Activated CD8-positive, alpha-beta memory T cell treated with anti-CD3 and anti-CD28 coated beads, Interleukin-2, amount 10 ng/mL, durations not matched to agents 7 days and 5 days (primary cell): ENCODE measurements around the gene GPATCH2L. TPM values are rescaled to one million over a fixed set of nuclear protein-coding genes. Genes with fewer than 3 reads are reported as not detected.
A peak's percentile ranks its signal among the peaks of the same experiment; 100 is the strongest.

ENCODE experiments used
- ATAC-seq: fragments of 150-1000 bp; cut with Tn5 transposase; one replicate; pipeline ENCODE4 v1.10.0; 2021; ENCODE audit warnings: moderate library complexity
- CTCF ChIA-PET: fragments of 350-600 bp; sonication (Branson Sonifier 250); formaldehyde crosslinking; loops from one replicate; lab custom pipeline; 2021; ENCODE audit warnings: antibody characterized with exemption; lab: Charles Lee
- DNase-seq: peaks from one replicate; pipeline ENCODE4 v3.0.0-alpha.2; 2020
- H3K27ac Mint-ChIP-seq: one replicate; pipeline ENCODE4 v1.8.0; 2021; ENCODE audit warnings: mild to moderate bottlenecking, mixed read lengths
- H3K27me3 Mint-ChIP-seq: one replicate; pipeline ENCODE4 v1.8.0; 2021; ENCODE audit warnings: mixed read lengths
- H3K36me3 Mint-ChIP-seq: one replicate; pipeline ENCODE4 v1.8.0; 2021; ENCODE audit warnings: mild to moderate bottlenecking, mixed read lengths
- H3K4me1 Mint-ChIP-seq: one replicate; pipeline ENCODE4 v1.8.0; 2021; ENCODE audit warnings: mixed read lengths
- H3K4me3 Mint-ChIP-seq: one replicate; pipeline ENCODE4 v1.8.0; 2021; ENCODE audit warnings: mild to moderate bottlenecking, moderate library complexity, mixed read lengths
- H3K9me3 Mint-ChIP-seq: one replicate; pipeline ENCODE4 v1.8.0; 2022; ENCODE audit warnings: low read depth, mixed read lengths
- total RNA-seq, 2 experiments: library from RNA; stranded (reverse); gene quantifications; one replicate each; pipeline ENCODE4 v1.2.3, GENCODE V29; 2021

The GPATCH2L gene
- total RNA-seq, 2 experiments from 2014 or later, result 56.4 to 63.8 TPM

DNA sequence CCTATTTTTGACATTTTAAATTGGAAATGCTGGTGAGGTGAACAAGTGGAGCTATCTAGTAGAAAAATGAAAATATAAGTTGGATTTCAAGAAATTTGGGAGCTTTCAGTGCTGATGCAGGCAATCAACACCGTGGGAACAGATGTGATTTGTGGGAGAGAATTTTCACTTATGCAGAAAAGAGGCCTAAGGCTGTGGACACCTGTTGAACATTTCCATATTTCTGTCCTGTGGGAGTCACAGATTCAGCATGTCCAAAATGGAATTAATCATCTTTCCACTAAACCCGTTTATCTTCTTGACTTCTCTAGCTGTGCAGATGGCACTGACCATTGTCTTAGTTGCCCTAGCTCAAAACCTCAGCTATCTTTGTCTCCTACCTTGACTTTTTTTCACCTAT lies 2.5 kb upstream of the GPATCH2L start:
- peaks cover 5% of the 10 kb centered on the region for H3K36me3 Mint-ChIP-seq
- no peak overlapping the region for H3K27ac Mint-ChIP-seq
- no peak overlapping the region for H3K4me3 Mint-ChIP-seq
- no peak for ATAC-seq
- peaks cover 21% of the 10 kb centered on the region for H3K27me3 Mint-ChIP-seq
- H3K4me1 Mint-ChIP-seq, result peaks cover 25% of the 10 kb centered on the region
- H3K9me3 Mint-ChIP-seq, result peaks cover 5% of the 10 kb centered on the region
- CTCF ChIA-PET, result interaction anchor here (0.7 kb wide), 2 partner anchors 13 to 239 kb away, joined by 3 read pairs; no protein-coding TSS in a partner anchor
- no peak for DNase-seq

DNA sequence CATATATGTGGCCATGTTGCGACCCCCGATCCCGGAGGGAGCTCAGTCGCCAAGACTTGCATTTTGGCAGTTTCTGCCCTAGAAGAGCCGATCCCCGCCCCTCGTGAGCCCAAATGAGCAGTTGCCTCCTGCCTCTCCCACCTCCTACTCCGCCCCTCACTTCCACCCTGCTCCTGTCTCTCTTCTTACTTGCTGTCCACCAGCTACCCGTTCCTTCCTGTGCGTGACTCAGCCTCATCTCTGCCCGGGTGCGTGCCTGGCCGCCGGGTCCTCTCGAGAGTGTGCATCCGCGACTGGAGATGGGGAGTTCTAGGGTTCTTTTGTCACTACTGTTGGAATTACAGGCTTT lies 585 bp downstream of the GPATCH2L start:
- ATAC-seq (peak; percentile 92), DNase-seq (peak; percentile 91)
- Mint-ChIP-seq H3K27me3 (peaks cover 8% of the 10 kb centered on the region), H3K36me3 (peaks cover 27% of the 10 kb centered on the region), H3K4me3 (peak overlapping the region; percentile 88), H3K27ac (peak overlapping the region; percentile 97), H3K9me3 (peaks cover 5% of the 10 kb centered on the region), H3K4me1 (peaks cover 51% of the 10 kb centered on the region)
- CTCF ChIA-PET, result interaction anchor here (1.0 kb wide), 1 partner anchor 709 kb away, joined by 3 read pairs; no protein-coding TSS in a partner anchor

DNA sequence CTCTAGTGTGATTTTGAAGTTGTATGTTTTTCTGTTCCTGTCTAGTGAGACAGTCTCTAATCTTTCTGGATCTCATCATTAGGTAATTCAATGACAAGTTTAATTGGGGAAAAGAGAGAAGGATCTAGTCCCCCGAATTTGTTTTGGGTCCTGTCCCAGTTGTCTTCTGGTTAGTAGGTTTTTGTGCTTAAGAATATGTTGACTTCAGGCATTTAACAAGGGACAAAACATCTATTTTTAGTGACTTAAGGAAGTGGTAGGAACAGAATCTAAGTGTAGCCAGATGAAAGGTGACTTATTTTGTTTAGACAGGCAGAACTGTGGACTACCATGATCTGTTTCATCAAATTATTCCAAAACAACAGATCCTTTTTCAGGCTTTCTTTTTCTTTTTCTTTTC lies 2.2 kb downstream of the GPATCH2L start:
- CTCF ChIA-PET, result no interaction called here
- H3K4me3 Mint-ChIP-seq, result peak overlapping the region; percentile 5
- peaks cover 5% of the 10 kb centered on the region for H3K27me3 Mint-ChIP-seq
- ATAC-seq, result no peak
- H3K9me3 Mint-ChIP-seq, result peaks cover 5% of the 10 kb centered on the region
- DNase-seq, result no peak
- peaks cover 40% of the 10 kb centered on the region for H3K36me3 Mint-ChIP-seq
- H3K27ac Mint-ChIP-seq, result peak overlapping the region; percentile 10
- H3K4me1 Mint-ChIP-seq, result peaks cover 55% of the 10 kb centered on the region

DNA sequence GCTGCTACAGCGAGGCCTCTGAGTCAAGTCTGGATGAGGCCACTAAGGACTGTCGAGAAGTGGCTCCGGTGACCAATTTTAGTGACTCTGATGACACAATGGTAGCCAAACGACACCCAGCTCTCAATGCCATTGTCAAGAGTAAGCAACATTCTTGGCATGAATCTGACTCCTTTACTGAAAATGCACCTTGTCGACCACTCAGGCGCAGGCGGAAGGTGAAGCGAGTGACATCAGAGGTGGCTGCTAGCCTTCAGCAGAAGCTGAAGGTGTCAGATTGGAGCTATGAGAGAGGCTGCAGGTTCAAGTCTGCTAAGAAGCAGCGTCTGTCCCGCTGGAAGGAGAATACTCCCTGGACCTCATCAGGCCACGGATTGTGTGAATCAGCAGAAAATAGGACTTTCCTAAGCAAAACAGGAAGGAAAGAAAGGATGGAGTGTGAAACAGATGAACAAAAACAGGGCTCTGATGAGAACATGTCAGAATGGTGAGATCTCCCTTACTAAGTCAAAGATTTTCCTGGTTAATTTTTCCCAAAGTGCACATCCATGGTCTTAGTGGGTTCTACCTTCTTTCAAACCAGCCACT lies 2.9 kb downstream of the GPATCH2L start:
- Mint-ChIP-seq H3K9me3 (peaks cover 5% of the 10 kb centered on the region), H3K36me3 (peaks cover 47% of the 10 kb centered on the region), H3K4me1 (peaks cover 59% of the 10 kb centered on the region), H3K27ac (no peak overlapping the region), H3K4me3 (peak overlapping the region; percentile 24), H3K27me3 (peaks cover 3% of the 10 kb centered on the region)
- CTCF ChIA-PET, result no interaction called here
- ATAC-seq, result no peak
- no peak for DNase-seq

DNA sequence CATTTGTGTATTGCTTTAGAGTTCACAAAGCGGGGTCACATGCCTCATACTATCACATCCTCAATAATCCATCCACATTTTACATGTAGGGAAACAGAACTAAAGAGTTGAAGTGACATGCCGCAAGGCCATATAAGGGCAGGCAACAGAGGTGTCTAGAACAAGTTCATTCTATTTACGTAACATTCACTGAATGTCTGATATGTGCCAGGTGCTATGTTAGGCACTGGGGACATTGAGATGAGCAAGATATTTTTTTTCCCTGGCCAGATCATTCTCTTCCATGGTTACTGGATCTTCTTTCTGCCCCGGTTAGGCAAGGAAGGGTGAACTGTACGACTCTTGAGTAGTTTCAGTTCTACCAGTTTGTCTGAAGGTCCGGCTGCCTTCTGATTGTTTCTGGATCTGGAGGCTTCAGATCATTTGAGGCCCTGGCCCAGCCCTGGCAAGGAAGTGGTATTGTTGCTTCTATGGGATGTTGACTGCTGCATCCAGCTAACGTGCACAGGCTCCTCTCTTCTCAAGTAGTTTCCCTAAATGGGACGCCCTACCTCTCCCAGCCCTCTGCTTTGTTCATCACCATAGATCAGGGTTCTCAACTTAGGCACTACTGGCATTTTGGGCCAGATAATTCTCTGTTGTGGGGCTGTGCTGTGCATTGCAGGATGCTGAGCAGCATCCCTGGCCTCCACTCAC lies 12.1 kb downstream of the GPATCH2L start:
- Mint-ChIP-seq H3K4me1 (peaks cover 9% of the 10 kb centered on the region), H3K27ac (no peak overlapping the region), H3K36me3 (peaks cover 49% of the 10 kb centered on the region), H3K9me3 (no peaks in the 10 kb centered on the region), H3K27me3 (no peaks in the 10 kb centered on the region), H3K4me3 (no peak overlapping the region)
- DNase-seq (no peak), ATAC-seq (no peak)
- CTCF ChIA-PET, result no interaction called here

DNA sequence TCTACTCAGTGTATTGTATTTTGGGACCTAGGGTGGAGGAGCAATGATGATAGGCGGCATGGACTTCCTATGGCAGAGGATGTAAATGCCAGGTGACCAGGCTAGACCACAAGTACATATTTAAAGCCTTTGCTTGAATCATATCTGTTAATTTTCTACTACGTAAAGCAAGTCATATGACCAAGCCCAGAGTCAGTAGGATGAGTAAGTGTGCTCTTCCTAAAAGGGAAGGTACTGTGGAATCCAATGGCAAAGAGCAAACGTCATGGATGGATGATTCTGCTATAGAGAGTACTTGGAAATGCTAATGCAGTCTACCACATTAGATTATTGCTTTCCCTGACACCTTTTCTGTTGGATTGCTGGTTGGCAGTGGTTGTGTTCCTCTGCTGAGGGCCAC lies 16.8 kb downstream of the GPATCH2L start:
- CTCF ChIA-PET, result no interaction called here
- Mint-ChIP-seq H3K4me1 (peaks cover 2% of the 10 kb centered on the region), H3K27me3 (no peaks in the 10 kb centered on the region), H3K4me3 (no peak overlapping the region), H3K9me3 (no peaks in the 10 kb centered on the region), H3K36me3 (peaks cover 60% of the 10 kb centered on the region), H3K27ac (no peak overlapping the region)
- no peak for DNase-seq
- ATAC-seq, result no peak

DNA sequence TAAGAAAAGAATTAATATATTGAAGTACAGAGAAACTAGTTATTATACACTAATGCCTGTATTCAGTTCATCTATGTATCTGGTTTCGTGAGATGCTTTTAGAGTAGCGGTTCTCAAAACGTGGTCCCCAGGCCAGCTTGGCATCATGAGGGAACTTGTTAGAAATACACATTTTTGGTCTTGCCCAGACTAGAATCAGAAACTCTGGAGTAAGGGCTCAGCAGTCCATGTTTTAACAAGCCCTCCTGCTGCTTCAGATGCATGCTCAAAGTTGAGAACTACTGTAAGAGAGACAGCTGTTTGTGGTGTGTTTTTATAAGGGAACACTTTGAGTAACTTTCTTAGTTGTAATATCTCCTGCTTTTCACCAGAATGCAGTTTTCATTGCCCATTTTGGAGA lies 18.1 kb downstream of the GPATCH2L start:
- Mint-ChIP-seq H3K4me3 (no peak overlapping the region), H3K27me3 (no peaks in the 10 kb centered on the region), H3K4me1 (peaks cover 2% of the 10 kb centered on the region), H3K27ac (no peak overlapping the region), H3K36me3 (peaks cover 54% of the 10 kb centered on the region), H3K9me3 (no peaks in the 10 kb centered on the region)
- DNase-seq (no peak), ATAC-seq (no peak)
- CTCF ChIA-PET, result no interaction called here

DNA sequence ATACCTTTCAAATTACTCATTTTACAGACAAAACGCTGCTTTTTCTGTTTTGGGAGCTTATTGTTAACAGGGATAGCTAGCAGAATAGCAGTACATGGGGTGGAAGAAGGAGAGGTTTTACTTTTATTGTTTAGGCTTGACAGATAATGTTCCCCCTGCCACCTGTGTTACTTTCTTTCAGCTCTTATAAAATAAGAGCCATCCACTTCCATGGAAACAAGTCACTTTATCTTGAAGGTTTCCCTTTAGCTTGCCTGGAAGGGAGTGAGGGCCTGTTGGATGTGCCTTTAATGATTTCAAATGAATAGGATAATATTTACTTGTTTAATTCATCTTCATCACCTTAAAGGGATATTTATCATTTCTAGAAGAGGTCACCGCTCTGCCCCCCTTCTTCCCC lies 23.3 kb downstream of the GPATCH2L start:
- Mint-ChIP-seq H3K27me3 (no peaks in the 10 kb centered on the region), H3K36me3 (peaks cover 48% of the 10 kb centered on the region), H3K9me3 (no peaks in the 10 kb centered on the region), H3K27ac (no peak overlapping the region), H3K4me1 (no peaks in the 10 kb centered on the region), H3K4me3 (no peak overlapping the region)
- CTCF ChIA-PET, result interaction anchor here (0.9 kb wide), 1 partner anchor 124 kb away, joined by 3 read pairs; no protein-coding TSS in a partner anchor
- DNase-seq (no peak), ATAC-seq (no peak)

DNA sequence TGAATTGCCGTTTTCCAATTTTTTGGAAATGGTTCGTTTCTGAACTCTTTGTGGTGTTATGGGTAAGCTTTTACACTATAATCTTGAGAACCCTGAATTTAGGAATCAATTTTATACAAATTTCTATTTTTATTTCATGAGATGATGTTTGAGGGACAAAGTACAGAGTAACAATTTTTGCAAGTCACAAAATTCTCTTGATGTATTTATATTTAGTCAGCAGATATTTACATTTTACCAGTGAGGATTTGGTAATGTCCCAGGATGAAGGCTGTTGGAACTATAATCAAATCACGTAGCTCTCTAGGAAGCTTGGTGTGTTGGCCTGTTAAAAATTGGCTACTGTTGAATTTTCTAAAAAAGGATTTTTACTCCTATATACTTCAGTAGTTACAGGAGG lies 24.2 kb downstream of the GPATCH2L start:
- Mint-ChIP-seq H3K9me3 (no peaks in the 10 kb centered on the region), H3K27ac (no peak overlapping the region), H3K4me3 (no peak overlapping the region), H3K36me3 (peaks cover 46% of the 10 kb centered on the region), H3K4me1 (no peaks in the 10 kb centered on the region), H3K27me3 (no peaks in the 10 kb centered on the region)
- ATAC-seq (no peak), DNase-seq (no peak)
- CTCF ChIA-PET, result interaction anchor here (0.9 kb wide), 1 partner anchor 125 kb away, joined by 3 read pairs; no protein-coding TSS in a partner anchor

DNA sequence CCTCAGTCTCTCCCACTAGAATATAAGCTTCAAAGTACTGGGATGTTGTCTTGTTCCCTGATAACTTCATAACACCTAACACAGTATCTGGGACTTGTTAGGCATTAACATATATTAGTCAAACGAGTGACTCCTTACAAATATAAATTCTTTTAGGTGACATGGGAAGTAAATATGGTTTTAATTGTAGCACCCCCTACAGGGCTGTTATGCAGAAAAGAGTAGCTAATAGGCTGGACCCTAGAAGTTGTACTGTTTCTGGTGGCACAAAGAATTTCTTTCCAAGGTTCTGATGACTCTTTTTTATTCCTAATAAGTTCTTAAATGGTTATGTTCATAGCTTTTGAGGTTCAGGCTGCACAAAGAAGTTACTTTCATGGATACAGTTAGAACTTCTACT lies 29.8 kb downstream of the GPATCH2L start:
- H3K9me3 Mint-ChIP-seq, result no peaks in the 10 kb centered on the region
- H3K4me1 Mint-ChIP-seq, result peaks cover 1% of the 10 kb centered on the region
- ATAC-seq (no peak), DNase-seq (no peak)
- H3K36me3 Mint-ChIP-seq, result peaks cover 41% of the 10 kb centered on the region
- CTCF ChIA-PET, result interaction anchor here (0.9 to 1.2 kb wide), 3 partner anchors 9 to 14 kb away, joined by 3 to 4 read pairs (median 3); no protein-coding TSS in a partner anchor
- no peaks in the 10 kb centered on the region for H3K27me3 Mint-ChIP-seq
- H3K27ac Mint-ChIP-seq, result no peak overlapping the region
- no peak overlapping the region for H3K4me3 Mint-ChIP-seq

DNA sequence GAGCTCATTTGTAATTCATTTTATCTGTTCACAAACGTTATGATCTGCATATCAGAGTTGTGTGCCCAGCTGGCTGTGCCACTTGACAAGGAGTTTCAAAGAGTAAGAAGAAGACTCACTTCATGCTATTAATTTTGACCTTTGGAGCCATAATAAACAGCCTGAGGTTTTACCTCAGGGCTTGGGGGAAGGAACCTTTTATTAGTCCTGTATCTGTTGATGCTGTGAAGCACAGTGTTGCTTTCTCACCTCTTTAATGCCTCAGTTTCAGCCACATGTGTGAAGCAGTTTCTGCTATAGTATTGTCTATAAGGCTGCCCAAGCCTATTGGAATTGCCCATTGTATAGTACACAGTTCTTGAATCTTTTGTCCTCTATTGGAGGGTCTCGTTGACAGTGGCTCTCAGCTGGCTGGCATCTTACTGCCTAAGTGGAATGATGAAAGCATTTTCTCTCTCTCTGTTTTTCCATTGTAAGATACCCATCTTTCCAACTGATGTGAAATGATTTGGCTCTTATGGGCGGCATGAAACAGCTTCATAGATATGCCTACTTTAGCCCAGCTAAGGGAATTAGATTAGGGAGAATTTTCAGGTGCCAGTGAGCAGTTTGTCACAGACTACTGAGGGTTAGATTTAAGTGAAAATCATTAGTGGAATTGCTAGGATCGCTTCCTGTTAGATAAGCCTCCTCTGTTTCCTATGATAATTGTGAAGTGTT lies 34.7 kb downstream of the GPATCH2L start:
- Mint-ChIP-seq H3K27me3 (no peaks in the 10 kb centered on the region), H3K4me1 (peaks cover 6% of the 10 kb centered on the region), H3K9me3 (no peaks in the 10 kb centered on the region), H3K27ac (no peak overlapping the region), H3K36me3 (peaks cover 39% of the 10 kb centered on the region), H3K4me3 (no peak overlapping the region)
- CTCF ChIA-PET, result no interaction called here
- ATAC-seq, result no peak
- DNase-seq, result no peak

DNA sequence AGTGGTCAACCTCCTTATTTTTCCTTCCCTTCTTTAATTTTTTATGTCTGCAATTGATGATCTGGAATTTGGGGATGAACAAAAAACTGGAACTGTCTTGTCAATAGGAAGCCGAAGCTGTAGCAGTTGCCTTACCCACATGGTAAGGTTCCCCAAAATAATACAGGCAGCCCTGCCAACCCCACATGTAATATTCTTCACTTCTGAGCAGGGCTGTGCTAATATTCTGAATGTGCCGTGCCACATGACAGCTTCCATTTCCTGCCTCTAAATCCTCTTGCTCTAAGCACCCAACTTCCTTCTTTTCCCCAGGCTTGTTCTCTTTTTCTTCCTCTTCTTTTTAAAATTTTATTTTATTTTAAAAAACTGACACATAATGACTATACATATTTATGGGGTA lies 39.6 kb downstream of the GPATCH2L start:
- Mint-ChIP-seq H3K27ac (no peak overlapping the region), H3K4me3 (no peak overlapping the region), H3K36me3 (peaks cover 41% of the 10 kb centered on the region), H3K27me3 (no peaks in the 10 kb centered on the region), H3K4me1 (peaks cover 5% of the 10 kb centered on the region), H3K9me3 (no peaks in the 10 kb centered on the region)
- CTCF ChIA-PET, result interaction anchor here (1.6 kb wide), 1 partner anchor 9 kb away, joined by 5 read pairs; no protein-coding TSS in a partner anchor
- ATAC-seq (no peak), DNase-seq (no peak)

DNA sequence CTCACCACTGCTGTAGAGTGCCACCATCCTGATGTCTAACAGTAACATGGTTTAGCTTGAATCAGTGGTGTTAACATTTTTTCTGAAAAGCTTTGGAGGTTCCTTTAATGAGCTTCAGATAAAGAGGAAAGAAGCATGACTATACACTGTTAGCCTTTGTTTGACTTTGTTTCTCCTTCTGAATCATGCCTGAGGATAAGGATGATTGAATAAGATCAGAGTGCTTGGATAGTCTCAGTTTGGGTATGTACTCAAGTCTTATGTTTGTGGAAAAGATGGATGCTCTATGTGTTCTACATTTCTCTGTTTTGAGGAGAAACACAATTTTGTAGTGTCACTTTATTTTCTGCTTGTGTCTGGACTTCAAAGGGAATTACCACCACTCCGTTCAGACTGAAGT lies 42.0 kb downstream of the GPATCH2L start:
- no peak for DNase-seq
- H3K4me1 Mint-ChIP-seq, result peaks cover 5% of the 10 kb centered on the region

More for the DNA sequence above, 42.0 kb downstream of the GPATCH2L start:
- Mint-ChIP-seq H3K36me3 (peaks cover 42% of the 10 kb centered on the region), H3K4me3 (no peak overlapping the region), H3K27ac (no peak overlapping the region), H3K9me3 (no peaks in the 10 kb centered on the region), H3K27me3 (no peaks in the 10 kb centered on the region)
- CTCF ChIA-PET, result no interaction called here
- no peak for ATAC-seq
